GM19438 (cell line): ENCODE data around the gene RCOR1.
"Not testable (repeated sequence)": the region's sequence is repeated elsewhere in the genome, so short reads cannot be mapped to it uniquely, and the experiment has no call there.

Experiments
- ATAC-seq: cut with Tn5 transposase; IDR thresholded peaks from one replicate; pipeline ENCODE4 v1.9.1; 2021; ENCODE audit warnings: low read depth; ENCODE audit not compliant: unreplicated experiment

RCOR1 gene

GRCh38 chr14:102591944-102592762, at the start of gene RCOR1:
RCOR1 (plus strand) TSS chr14:102592649; CDS start chr14:102592887, 238 bp downstream.
- peak; percentile 71 for ATAC-seq

GRCh38 chr14:102544046-102544746, 48.3 kb upstream of the RCOR1 start:
- ATAC-seq, result no peak

- ATAC-seq, result no peak
These were observed 47.5 kb upstream of the RCOR1 start for GRCh38 chr14:102544747-102545460.

- no peak for ATAC-seq
These were observed 46.8 kb upstream of the RCOR1 start for GRCh38 chr14:102545461-102546265.

GRCh38 chr14:102548616-102549240, 43.7 kb upstream of the RCOR1 start:
- no peak for ATAC-seq

GRCh38 chr14:102550927-102551401, 41.5 kb upstream of the RCOR1 start:
- ATAC-seq, result not testable (repeated sequence)

- no peak for ATAC-seq
These were observed 40.3 kb upstream of the RCOR1 start for GRCh38 chr14:102551995-102552705.

- ATAC-seq, result no peak
These were observed 37.3 kb upstream of the RCOR1 start for GRCh38 chr14:102554821-102555819.

GRCh38 chr14:102556098-102556677, 36.3 kb upstream of the RCOR1 start:
- no peak for ATAC-seq

- ATAC-seq, result no peak
These were observed 34.8 kb upstream of the RCOR1 start for GRCh38 chr14:102557434-102558226.

GRCh38 chr14:102558556-102558955, 33.9 kb upstream of the RCOR1 start:
- no peak for ATAC-seq

GRCh38 chr14:102560458-102561261, 31.8 kb upstream of the RCOR1 start:
- ATAC-seq, result no peak

- ATAC-seq, result peak; percentile 67
These were observed 27.0 kb upstream of the RCOR1 start for GRCh38 chr14:102565331-102565887.

GRCh38 chr14:102565959-102566358, 26.5 kb upstream of the RCOR1 start:
- ATAC-seq, result peak; percentile 15

- ATAC-seq, result no peak
These were observed 24.3 kb upstream of the RCOR1 start for GRCh38 chr14:102568115-102568614.
